ENCODE data around the gene RMDN2.

DNA sequence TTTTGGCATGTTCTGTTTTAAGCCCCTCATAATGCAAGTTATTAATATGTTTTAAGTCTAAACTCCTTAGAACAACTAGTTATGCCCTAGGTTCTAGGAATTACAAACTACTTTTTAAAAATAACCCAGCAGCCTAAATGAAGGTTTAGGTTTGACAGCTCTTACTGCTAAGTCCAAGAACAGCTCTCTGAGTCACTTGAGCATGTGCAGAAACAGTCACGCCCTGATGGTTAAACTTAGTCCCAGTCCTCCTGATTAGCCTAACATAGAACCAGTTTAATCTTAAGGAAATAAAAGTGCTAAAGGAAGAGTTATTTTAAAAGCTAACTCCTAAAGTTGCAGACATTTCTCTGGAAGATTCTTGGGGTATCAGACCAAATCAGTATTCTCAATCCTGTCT, 72.5 kb downstream of the RMDN2 start:
- TF ChIP-seq, protein P1, sequence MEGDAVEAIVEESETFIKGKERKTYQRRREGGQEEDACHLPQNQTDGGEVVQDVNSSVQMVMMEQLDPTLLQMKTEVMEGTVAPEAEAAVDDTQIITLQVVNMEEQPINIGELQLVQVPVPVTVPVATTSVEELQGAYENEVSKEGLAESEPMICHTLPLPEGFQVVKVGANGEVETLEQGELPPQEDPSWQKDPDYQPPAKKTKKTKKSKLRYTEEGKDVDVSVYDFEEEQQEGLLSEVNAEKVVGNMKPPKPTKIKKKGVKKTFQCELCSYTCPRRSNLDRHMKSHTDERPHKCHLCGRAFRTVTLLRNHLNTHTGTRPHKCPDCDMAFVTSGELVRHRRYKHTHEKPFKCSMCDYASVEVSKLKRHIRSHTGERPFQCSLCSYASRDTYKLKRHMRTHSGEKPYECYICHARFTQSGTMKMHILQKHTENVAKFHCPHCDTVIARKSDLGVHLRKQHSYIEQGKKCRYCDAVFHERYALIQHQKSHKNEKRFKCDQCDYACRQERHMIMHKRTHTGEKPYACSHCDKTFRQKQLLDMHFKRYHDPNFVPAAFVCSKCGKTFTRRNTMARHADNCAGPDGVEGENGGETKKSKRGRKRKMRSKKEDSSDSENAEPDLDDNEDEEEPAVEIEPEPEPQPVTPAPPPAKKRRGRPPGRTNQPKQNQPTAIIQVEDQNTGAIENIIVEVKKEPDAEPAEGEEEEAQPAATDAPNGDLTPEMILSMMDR (IDR thresholded peaks at IDR 0.05): no peak
- no peak for TF ChIP-seq POLR2AphosphoS5 (IDR thresholded peaks at IDR 0.05; ENCODE audit: low read depth, low read length)
- TF ChIP-seq, protein P2, sequence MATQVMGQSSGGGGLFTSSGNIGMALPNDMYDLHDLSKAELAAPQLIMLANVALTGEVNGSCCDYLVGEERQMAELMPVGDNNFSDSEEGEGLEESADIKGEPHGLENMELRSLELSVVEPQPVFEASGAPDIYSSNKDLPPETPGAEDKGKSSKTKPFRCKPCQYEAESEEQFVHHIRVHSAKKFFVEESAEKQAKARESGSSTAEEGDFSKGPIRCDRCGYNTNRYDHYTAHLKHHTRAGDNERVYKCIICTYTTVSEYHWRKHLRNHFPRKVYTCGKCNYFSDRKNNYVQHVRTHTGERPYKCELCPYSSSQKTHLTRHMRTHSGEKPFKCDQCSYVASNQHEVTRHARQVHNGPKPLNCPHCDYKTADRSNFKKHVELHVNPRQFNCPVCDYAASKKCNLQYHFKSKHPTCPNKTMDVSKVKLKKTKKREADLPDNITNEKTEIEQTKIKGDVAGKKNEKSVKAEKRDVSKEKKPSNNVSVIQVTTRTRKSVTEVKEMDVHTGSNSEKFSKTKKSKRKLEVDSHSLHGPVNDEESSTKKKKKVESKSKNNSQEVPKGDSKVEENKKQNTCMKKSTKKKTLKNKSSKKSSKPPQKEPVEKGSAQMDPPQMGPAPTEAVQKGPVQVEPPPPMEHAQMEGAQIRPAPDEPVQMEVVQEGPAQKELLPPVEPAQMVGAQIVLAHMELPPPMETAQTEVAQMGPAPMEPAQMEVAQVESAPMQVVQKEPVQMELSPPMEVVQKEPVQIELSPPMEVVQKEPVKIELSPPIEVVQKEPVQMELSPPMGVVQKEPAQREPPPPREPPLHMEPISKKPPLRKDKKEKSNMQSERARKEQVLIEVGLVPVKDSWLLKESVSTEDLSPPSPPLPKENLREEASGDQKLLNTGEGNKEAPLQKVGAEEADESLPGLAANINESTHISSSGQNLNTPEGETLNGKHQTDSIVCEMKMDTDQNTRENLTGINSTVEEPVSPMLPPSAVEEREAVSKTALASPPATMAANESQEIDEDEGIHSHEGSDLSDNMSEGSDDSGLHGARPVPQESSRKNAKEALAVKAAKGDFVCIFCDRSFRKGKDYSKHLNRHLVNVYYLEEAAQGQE (IDR thresholded peaks at IDR 0.05; ENCODE audit: insufficient read depth in 1 of 2, low read depth in 2 of 2, low read length in 1 of 2): no peak
